H1 (cell line): ENCODE results near the gene UBASH3B. TPM values are rescaled to one million over a fixed set of nuclear protein-coding genes. Genes with fewer than 3 reads are reported as not detected.

Experiments
- CTCF ChIA-PET: fragments of 300-600 bp; sonication (Branson Sonifier 250); formaldehyde crosslinking; loops from one replicate; lab custom pipeline; 2021; ENCODE audit not compliant: partially characterized antibody; lab: Charles Lee
- POLR2A ChIA-PET: fragments of 300-600 bp; sonication (Branson Sonifier 250); formaldehyde crosslinking; loops from one replicate; lab custom pipeline; 2021; ENCODE audit warnings: inconsistent platforms; ENCODE audit not compliant: partially characterized antibody; lab: Charles Lee
- DNase-seq, 2 experiments: peaks; one replicate each; pipeline versions ENCODE4 v3.0.0 to v3.0.0-alpha.2; 2010 to 2022; ENCODE audit warnings: low spot score in 2 of 2, low read depth in 1 of 2, mixed read lengths in 1 of 2
- FAIRE-seq: peaks from 2 replicates; lab custom pipeline; 2011; peaks lifted over from hg19 to GRCh38; lab: Jason Lieb, UNC
- H2AFZ ChIP-seq: 2 replicates; pipeline ENCODE4 v1.8.1; 2012; ENCODE audit warnings: low read length, inconsistent platforms
- H2AK5ac ChIP-seq: 2 replicates; pipeline ENCODE4 v1.6.1; 2013; ENCODE audit warnings: low read depth, low read length
- H2BK120ac ChIP-seq: replicated peaks from 2 replicates; pipeline ENCODE3; 2013; ENCODE audit warnings: low read depth, low read length, inconsistent platforms
- H2BK12ac ChIP-seq: 2 replicates; pipeline ENCODE4 v1.6.1; 2013; ENCODE audit warnings: low read depth, low read length
- H2BK15ac ChIP-seq: 2 replicates; pipeline ENCODE4 v1.6.1; 2013; ENCODE audit warnings: low read length
- H2BK20ac ChIP-seq: 2 replicates; pipeline ENCODE4 v1.6.1; 2013; ENCODE audit warnings: low read length
- H2BK5ac ChIP-seq: 2 replicates; pipeline ENCODE4 v1.6.1; 2013; ENCODE audit warnings: low read depth, low read length
- H3K14ac ChIP-seq: 2 replicates; pipeline ENCODE4 v1.6.1; 2013; ENCODE audit warnings: inconsistent platforms; ENCODE audit not compliant: insufficient read length
- H3K18ac ChIP-seq: 2 replicates; pipeline ENCODE4 v1.6.1; 2013; ENCODE audit warnings: low read length; ENCODE audit errors: extremely low read depth
- H3K23ac ChIP-seq: 2 replicates; pipeline ENCODE4 v1.6.1; 2013; ENCODE audit warnings: inconsistent platforms; ENCODE audit not compliant: insufficient read length
- H3K23me2 ChIP-seq: 2 replicates; pipeline ENCODE4 v1.6.1; 2013; ENCODE audit warnings: low read depth, low read length
- H3K27ac ChIP-seq: 2 replicates; pipeline ENCODE4 v1.6.1; 2011; ENCODE audit warnings: low read depth, low read length, inconsistent platforms
- H3K27me3 ChIP-seq, 4 experiments: replicated peaks in 1 of 4; 1 replicate in 1 of 4; 2 replicates in 3 of 4; pipeline versions ENCODE4 v1.6.1 to v1.8.1; 2011 to 2013; ENCODE audit warnings: low read length in 3 of 4, mild to moderate bottlenecking in 3 of 4, inconsistent platforms in 2 of 4, mixed read lengths in 2 of 4, moderate library complexity in 1 of 4; ENCODE audit not compliant: control insufficient read depth in 3 of 4, insufficient read depth in 3 of 4; ENCODE audit errors: extremely low read depth in 1 of 4
- H3K36me3 ChIP-seq, 4 experiments: 2 replicates each; pipeline versions ENCODE4 v1.6.1 to v1.8.1; 2011 to 2013; ENCODE audit warnings: mild to moderate bottlenecking in 4 of 4, low read length in 3 of 4, moderate library complexity in 2 of 4, control low read depth in 1 of 4, inconsistent platforms in 1 of 4; ENCODE audit not compliant: insufficient read depth in 4 of 4, control insufficient read depth in 2 of 4
- H3K4ac ChIP-seq: replicated peaks from 2 replicates; pipeline ENCODE3; 2013; ENCODE audit warnings: low read length, low read depth, mixed read lengths, inconsistent platforms; ENCODE audit not compliant: insufficient read length
- H3K4me1 ChIP-seq, 4 experiments: replicated peaks in 1 of 4; 1 replicate in 1 of 4; 2 replicates in 3 of 4; pipeline versions ENCODE4 v1.6.1 to v1.8.1; 2011 to 2013; ENCODE audit warnings: low read length in 3 of 4, inconsistent platforms in 2 of 4, mixed read lengths in 1 of 4; ENCODE audit not compliant: insufficient read depth in 4 of 4, control insufficient read depth in 3 of 4
- H3K4me2 ChIP-seq, 2 experiments: 2 replicates each; pipeline versions ENCODE4 v1.6.1 to v1.8.1; 2011 to 2013; ENCODE audit warnings: low read depth in 2 of 2, low read length in 2 of 2, control low read depth in 1 of 2, inconsistent platforms in 1 of 2, mild to moderate bottlenecking in 1 of 2; ENCODE audit not compliant: insufficient read depth in 1 of 2
- H3K4me3 ChIP-seq, 4 experiments: fragments of 200-600, 300-600 bp in 1 of 4; sonication (generic), shearing (Covaris generic), sonication (Bioruptor Twin) in 1 of 4; 2 replicates each; pipeline versions ENCODE4 v1.5.1 to v1.8.1; 2011 to 2016; ENCODE audit warnings: low read length in 4 of 4, low read depth in 3 of 4, control low read depth in 2 of 4, inconsistent platforms in 2 of 4, mild to moderate bottlenecking in 2 of 4, mixed read lengths in 1 of 4, moderate library complexity in 1 of 4; ENCODE audit not compliant: insufficient read depth in 2 of 4; ENCODE audit errors: extremely low read depth in 1 of 4
- H3K56ac ChIP-seq: replicated peaks from 2 replicates; pipeline ENCODE3; 2013; ENCODE audit warnings: low read depth, mild to moderate bottlenecking, mixed read lengths, low read length, inconsistent platforms; ENCODE audit not compliant: insufficient read length
- H3K79me1 ChIP-seq: 2 replicates; pipeline ENCODE4 v1.6.1; 2013; ENCODE audit warnings: low read depth, low read length, control low read depth
- H3K79me2 ChIP-seq, 2 experiments: 2 replicates each; pipeline versions ENCODE4 v1.6.1 to v1.8.1; 2012 to 2013; ENCODE audit warnings: low read length in 2 of 2, mild to moderate bottlenecking in 2 of 2, inconsistent platforms in 1 of 2; ENCODE audit not compliant: insufficient read depth in 2 of 2, control insufficient read depth in 1 of 2
- H3K9ac ChIP-seq, 4 experiments: replicated peaks in 1 of 4; 1 replicate in 1 of 4; 2 replicates in 3 of 4; pipeline versions ENCODE4 v1.6.1 to v1.8.1; 2011 to 2013; ENCODE audit warnings: low read depth in 3 of 4, low read length in 3 of 4, control low read depth in 2 of 4, mild to moderate bottlenecking in 2 of 4, moderate library complexity in 2 of 4, inconsistent platforms in 1 of 4; ENCODE audit errors: extremely low read depth in 1 of 4
- H3K9me3 ChIP-seq, 2 experiments: 2 replicates each; pipeline versions ENCODE4 v1.6.1 to v1.8.1; 2012 to 2013; ENCODE audit warnings: mild to moderate bottlenecking in 2 of 2, moderate library complexity in 2 of 2, control low read depth in 1 of 2, inconsistent platforms in 1 of 2, low read depth in 1 of 2, low read length in 1 of 2, mixed read lengths in 1 of 2; ENCODE audit not compliant: insufficient read depth in 2 of 2
- H4K20me1 ChIP-seq, 2 experiments: replicated peaks in 1 of 2; 2 replicates each; pipeline versions ENCODE3 to v1.8.1; 2011 to 2013; ENCODE audit warnings: inconsistent platforms in 2 of 2, low read length in 2 of 2, mild to moderate bottlenecking in 1 of 2; ENCODE audit not compliant: insufficient read depth in 2 of 2, control insufficient read depth in 1 of 2
- H4K5ac ChIP-seq: 2 replicates; pipeline ENCODE4 v1.6.1; 2013; ENCODE audit warnings: low read length, low read depth, mixed read lengths, inconsistent platforms; ENCODE audit not compliant: insufficient read length
- H4K8ac ChIP-seq: 2 replicates; pipeline ENCODE4 v1.8.0; 2013; ENCODE audit warnings: mild to moderate bottlenecking, moderate library complexity, low read length, inconsistent platforms; ENCODE audit not compliant: insufficient read depth; ENCODE audit errors: extremely low read depth
- H4K91ac ChIP-seq: replicated peaks from 2 replicates; pipeline ENCODE3; 2013; ENCODE audit warnings: low read length, mixed read lengths, inconsistent platforms; ENCODE audit not compliant: insufficient read length
- BACH1 ChIP-seq: IDR thresholded peaks from 2 replicates; pipeline ENCODE4 v1.6.1; 2012; ENCODE audit warnings: low read length, improper control_type of control experiment
- CREB1 ChIP-seq: IDR thresholded peaks from 2 replicates; pipeline ENCODE4 v1.6.1; 2012; ENCODE audit warnings: inconsistent platforms
- JUN ChIP-seq: IDR thresholded peaks from 2 replicates; pipeline ENCODE4 v1.6.1; 2011; ENCODE audit warnings: low read depth, mild to moderate bottlenecking, improper control_type of control experiment, low read length
- POLR2AphosphoS5 ChIP-seq: IDR thresholded peaks from 2 replicates; pipeline ENCODE4 v1.6.1; 2011; ENCODE audit warnings: low read depth, low read length
- WGBS, 2 experiments: shearing (Covaris generic) in 1 of 2; methylation state at CpG; one replicate each; pipeline versions ENCODE4 v1.1.6 to v1.1.7; 2013 to 2015; ENCODE audit warnings: low lambda C conversion rate in 2 of 2, mixed read lengths in 2 of 2, inconsistent platforms in 1 of 2, low coverage in 1 of 2, missing lambda C conversion rate in 1 of 2; ENCODE audit not compliant: insufficient replicate concordance in 2 of 2, insufficient coverage in 1 of 2, insufficient read length in 1 of 2; ENCODE audit errors: extremely low coverage in 1 of 2, missing lambda C conversion rate in 1 of 2; 5-methylcytosine and 5-hydroxymethylcytosine counted together
- polyA plus RNA-seq, 7 experiments: library from polyadenylated mRNA; depleted of rRNA in 3 of 7; stranded (reverse) in 5 of 7; unstranded in 2 of 7; fragments of >200 nt in 5 of 7; fragments of 200-250 nt in 2 of 7; gene quantifications; 1 replicate in 5 of 7; 2 replicates in 1 of 7; 4 replicates in 1 of 7; pipeline versions ENCODE4 v1.2.1 to v1.2.3, GENCODE V29; 2011 to 2013; ENCODE audit warnings: missing spikeins in 2 of 7, mixed read lengths in 2 of 7
- total RNA-seq: library from RNA; stranded (reverse); fragmentation: NEBNext Ultra II Directional; extraction: Animal tissue kit (Norgen Biotek cat#: 25700); gene quantifications from 2 replicates; pipeline ENCODE4 v1.2.1, GENCODE V29; 2021

Gene UBASH3B
- total and polyA plus RNA-seq, 2 of the 8 experiments (the other 6 are each of a cell fraction or from before 2014, with no cell fraction given), result 7.5 to 9.5 TPM

DNA sequence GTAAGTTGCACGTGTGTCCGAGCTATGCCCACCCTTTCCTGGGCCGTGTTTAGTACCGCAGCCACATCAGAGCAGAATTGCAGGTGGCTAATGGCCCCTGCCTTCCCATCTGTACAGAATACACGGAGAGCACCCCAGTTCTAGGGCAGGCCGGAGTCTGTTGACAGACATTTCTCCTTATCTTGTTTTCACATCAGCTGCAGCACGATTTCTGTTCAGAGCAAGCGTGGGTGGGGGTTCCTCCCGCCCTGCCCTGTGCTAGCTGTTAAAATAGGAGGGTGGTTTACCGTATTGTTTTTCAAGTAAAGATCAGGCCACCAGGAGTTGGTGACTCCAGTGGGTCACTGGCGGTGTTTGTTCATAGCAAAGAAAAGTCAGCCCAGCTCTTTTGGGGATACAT lies 41.1 kb downstream of the UBASH3B start:
- Histone ChIP-seq H4K8ac (no peak overlapping the region), H3K27ac (no peak overlapping the region), H2BK20ac (no peak overlapping the region), H3K56ac (no peak overlapping the region), H3K9me3 (no peaks in the 10 kb centered on the region), H2BK5ac (no peak overlapping the region), H2BK12ac (no peak overlapping the region), H2BK15ac (no peak overlapping the region), H3K23me2 (no peaks in the 10 kb centered on the region), H3K14ac (no peak overlapping the region), H3K9ac (0 out of 7 replicates have a peak overlapping the region, but pooled peaks of 1 of the 4 experiments have one; percentile 30), H3K4me1 (peaks cover under 1 to 10% (median 6%) of the 10 kb centered on the region in 4 experiments; a peak in 6 of 7 replicates), H3K18ac (no peak overlapping the region), H4K20me1 (no peaks in the 10 kb centered on the region), H3K4me3 (no peak overlapping the region), H2AFZ (no peak overlapping the region), H3K36me3 (no peaks in the 10 kb centered on the region), H2BK120ac (no peak overlapping the region), H4K5ac (no peak overlapping the region), H4K91ac (no peak overlapping the region), H3K23ac (no peak overlapping the region), H3K79me1 (no peaks in the 10 kb centered on the region; the same call in 1 of the 2 replicates), H3K4me2 (no peak overlapping the region), H3K79me2 (no peaks in the 10 kb centered on the region), H3K4ac (no peak overlapping the region), H3K27me3 (no peaks in the 10 kb centered on the region), H2AK5ac (no peak overlapping the region)
- ChIA-PET CTCF (interaction anchor here (1.0 to 4.0 kb wide), 5 partner anchors 16 to 99 kb away, joined by 3 to 13 read pairs (median 4); no protein-coding TSS in a partner anchor), POLR2A (no interaction called here)
- 89% methylated on average over 11 of the region's 11 CpGs; no CpG with 5 or more reads in 1 of the 2 experiments for WGBS, 2 experiments
- DNase-seq (no peak), FAIRE-seq (no peak)
- no peak for TF ChIP-seq CREB1
- no peak for TF ChIP-seq BACH1
- no peak for TF ChIP-seq POLR2AphosphoS5
- no peak for TF ChIP-seq JUN
